ENCODE data around the gene FSTL4.

- TF ChIP-seq CTCF (IDR thresholded peaks at IDR 0.05) (no peak), POLR2A (IDR thresholded peaks at IDR 0.05) (no peak)
Observed at GRCh38 chr5:133276171-133276570, 336.2 kb downstream of the FSTL4 start.

All from Peyer's patch (tissue), 4 donors.